IMR-90 (cell line): ENCODE results near the gene M6PR. TPM values are rescaled to one million over a fixed set of nuclear protein-coding genes. Genes with fewer than 3 reads are reported as not detected.

ENCODE experiments used
- ATAC-seq: fragments of 200-7000 bp; cut with Tn5 transposase; 2 replicates; pipeline ENCODE4 v1.9.1; 2020; ENCODE audit warnings: low read depth, mild to moderate bottlenecking, moderate library complexity
- BruUV-seq: library from RNA; stranded (reverse); fragments of 400-500 nt; replicated peaks from 2 replicates; lab custom pipeline; 2021; lab: Mats Ljungman, UMichigan
- CTCF ChIA-PET: fragments of 300-600 bp; formaldehyde crosslinking; extraction: SDS; loops from one replicate; lab custom pipeline; 2021; ENCODE audit warnings: antibody characterized with exemption; lab: Yijun Ruan, JAX
- POLR2A ChIA-PET: fragments of 300-600 bp; sonication (Branson Sonifier 250); formaldehyde crosslinking; loops from one replicate; lab custom pipeline; 2022; ENCODE audit warnings: antibody characterized with exemption; ENCODE audit not compliant: unreplicated experiment; lab: Charles Lee
- DNase-seq: peaks from one replicate; pipeline ENCODE4 v3.0.0; 2013
- H2AFZ ChIP-seq: replicated peaks from 2 replicates; pipeline ENCODE3; 2013; ENCODE audit warnings: low read length, mild to moderate bottlenecking; ENCODE audit not compliant: poor library complexity
- H2AK5ac ChIP-seq: 2 replicates; pipeline ENCODE4 v1.6.1; 2013; ENCODE audit warnings: low read depth, low read length, inconsistent platforms
- H2AK9ac ChIP-seq: replicated peaks from 2 replicates; pipeline ENCODE3; 2013; ENCODE audit warnings: mild to moderate bottlenecking, low read depth, low read length, moderate library complexity; ENCODE audit not compliant: poor library complexity
- H2BK120ac ChIP-seq: 2 replicates; pipeline ENCODE4 v1.6.1; 2013; ENCODE audit warnings: low read depth, low read length, inconsistent platforms
- H2BK15ac ChIP-seq: 3 replicates; pipeline ENCODE4 v1.6.1; 2013; ENCODE audit warnings: low read depth, low read length, inconsistent platforms
- H2BK20ac ChIP-seq: 2 replicates; pipeline ENCODE4 v1.6.1; 2013; ENCODE audit warnings: low read depth, mild to moderate bottlenecking, inconsistent platforms, low read length, moderate library complexity
- H2BK5ac ChIP-seq: 2 replicates; pipeline ENCODE4 v1.6.1; 2013; ENCODE audit warnings: mild to moderate bottlenecking, low read depth, low read length, inconsistent platforms; ENCODE audit not compliant: poor library complexity, severe bottlenecking
- H3K14ac ChIP-seq: replicated peaks from 2 replicates; pipeline ENCODE4 v1.6.1; 2013; ENCODE audit warnings: low read depth, low read length, inconsistent platforms
- H3K18ac ChIP-seq: 2 replicates; pipeline ENCODE4 v1.6.1; 2013; ENCODE audit warnings: low read depth, low read length, control low read depth
- H3K23ac ChIP-seq: 2 replicates; pipeline ENCODE4 v1.6.1; 2013; ENCODE audit warnings: low read depth, low read length, inconsistent platforms
- H3K27ac ChIP-seq: 2 replicates; pipeline ENCODE4 v1.5.1; 2013; ENCODE audit warnings: mild to moderate bottlenecking, control low read depth, low read length; ENCODE audit not compliant: insufficient read depth
- H3K27me3 ChIP-seq: 2 replicates; pipeline ENCODE4 v1.6.1; 2013; ENCODE audit warnings: low read length; ENCODE audit not compliant: control insufficient read depth, insufficient read depth
- H3K36me3 ChIP-seq: 2 replicates; pipeline ENCODE4 v1.6.1; 2013; ENCODE audit warnings: low read length, mixed read lengths; ENCODE audit not compliant: control insufficient read depth, insufficient read depth
- H3K4ac ChIP-seq: 2 replicates; pipeline ENCODE4 v1.6.1; 2013; ENCODE audit warnings: low read depth, low read length, inconsistent platforms
- H3K4me1 ChIP-seq: 2 replicates; pipeline ENCODE4 v1.6.1; 2013; ENCODE audit warnings: low read length, mixed read lengths; ENCODE audit not compliant: control insufficient read depth, insufficient read depth
- H3K4me2 ChIP-seq: 2 replicates; pipeline ENCODE4 v1.6.1; 2013; ENCODE audit warnings: low read depth, mild to moderate bottlenecking, control low read depth, low read length, moderate library complexity
- H3K4me3 ChIP-seq: 2 replicates; pipeline ENCODE4 v1.5.1; 2013; ENCODE audit warnings: low read depth, mild to moderate bottlenecking, control low read depth, low read length, moderate library complexity; ENCODE audit not compliant: insufficient read depth
- H3K56ac ChIP-seq: 2 replicates; pipeline ENCODE4 v1.6.1; 2013; ENCODE audit warnings: low read length, inconsistent platforms; ENCODE audit not compliant: insufficient read depth; ENCODE audit errors: extremely low read depth
- H3K79me1 ChIP-seq, 2 experiments: 2 replicates each; pipeline ENCODE4 v1.6.1; 2013; ENCODE audit warnings: low read length in 2 of 2, inconsistent platforms in 1 of 2, low read depth in 1 of 2
- H3K9ac ChIP-seq: 2 replicates; pipeline ENCODE4 v1.6.1; 2013; ENCODE audit warnings: low read depth, low read length, control low read depth
- H3K9me1 ChIP-seq: 2 replicates; pipeline ENCODE4 v1.6.1; 2013; ENCODE audit warnings: low read length, inconsistent platforms; ENCODE audit not compliant: insufficient read depth
- H3K9me3 ChIP-seq: 2 replicates; pipeline ENCODE4 v1.6.1; 2013; ENCODE audit warnings: low read length; ENCODE audit not compliant: control insufficient read depth, insufficient read depth
- H4K20me1 ChIP-seq: 2 replicates; pipeline ENCODE4 v1.6.1; 2013; ENCODE audit warnings: low read length, inconsistent platforms; ENCODE audit not compliant: insufficient read depth
- H4K5ac ChIP-seq: 2 replicates; pipeline ENCODE4 v1.6.1; 2013; ENCODE audit warnings: mild to moderate bottlenecking, low read depth, low read length, control low read depth
- H4K8ac ChIP-seq, 2 experiments: 2 replicates each; pipeline ENCODE4 v1.6.1; 2013; ENCODE audit warnings: low read depth in 2 of 2, low read length in 2 of 2, control low read depth in 1 of 2, inconsistent platforms in 1 of 2
- H4K91ac ChIP-seq: 2 replicates; pipeline ENCODE4 v1.6.1; 2013; ENCODE audit warnings: low read depth, low read length, inconsistent platforms; ENCODE audit not compliant: insufficient read depth
- RAD21 ChIP-seq: IDR thresholded peaks from 2 replicates; pipeline ENCODE4 v1.6.1; 2012; ENCODE audit warnings: low read length, improper control_type of control experiment
- RCOR1 ChIP-seq: IDR thresholded peaks from 2 replicates; pipeline ENCODE4 v1.6.1; 2012; ENCODE audit warnings: mild to moderate bottlenecking, low read length, improper control_type of control experiment; ENCODE audit not compliant: insufficient replicate concordance
- WGBS, 2 experiments: methylation state at CpG; one replicate each; pipeline versions ENCODE4 v1.1.5 to v1.1.7; 2013; ENCODE audit warnings: missing lambda C conversion rate in 2 of 2; ENCODE audit not compliant: insufficient read length in 1 of 2; ENCODE audit errors: extremely low coverage in 2 of 2; 5-methylcytosine and 5-hydroxymethylcytosine counted together
- dilution Hi-C: fragments of 300-500 bp; cut with HindIII; formaldehyde crosslinking; loops from one replicate; pipeline ENCODE4 v1.14.3; 2018; ENCODE audit warnings: low sequenced_read_pairs; ENCODE audit not compliant: unreplicated experiment
- in situ Hi-C: fragments of 300-500 bp; cut with MboI; formaldehyde crosslinking; loops from 3 replicates; pipeline ENCODE4 v1.14.3; 2019; ENCODE audit warnings: low sequenced_read_pairs, inconsistent platforms, mixed read lengths
- intact Hi-C: fragments of 100-400 bp; cut with micrococcal nuclease; formaldehyde crosslinking; loops from 2 replicates; pipeline ENCODE4 v1.10.0; 2022
- polyA plus RNA-seq, 3 experiments: library from polyadenylated mRNA; depleted of rRNA; stranded (reverse); fragments of >200 nt; gene quantifications; 2 replicates each; pipeline ENCODE4 v1.2.3, GENCODE V29; 2012; ENCODE audit warnings: low replicate concordance in 1 of 3
- total RNA-seq: library from RNA; depleted of rRNA; stranded (reverse); fragments of >200 nt; gene quantifications from 2 replicates; pipeline ENCODE4 v1.2.3, GENCODE V29; 2012

M6PR gene
- total and polyA plus RNA-seq, 2 of the 4 experiments (the other 2 are of a cell fraction) = 86.6 to 140 TPM

- Histone ChIP-seq H3K9me3 (no peaks in the 10 kb centered on the region), H3K4ac (no peak overlapping the region), H2BK5ac (no peak overlapping the region), H4K8ac (no peak overlapping the region), H4K91ac (no peak overlapping the region), H4K20me1 (peaks cover 18% of the 10 kb centered on the region; the same call in 1 of the 2 replicates), H2AK5ac (no peak overlapping the region), H3K14ac (no peak overlapping the region), H3K23ac (no peak overlapping the region), H2BK20ac (no peak overlapping the region), H3K27me3 (no peaks in the 10 kb centered on the region), H3K56ac (no peak overlapping the region), H3K4me2 (no peak overlapping the region), H4K5ac (no peak overlapping the region), H3K4me1 (no peaks in the 10 kb centered on the region), H2BK15ac (no peak overlapping the region), H2AFZ (no peak overlapping the region), H3K27ac (no peak overlapping the region), H3K36me3 (peaks cover 18% of the 10 kb centered on the region), H2AK9ac (no peak overlapping the region), H3K4me3 (no peak overlapping the region), H3K18ac (no peak overlapping the region), H3K9me1 (no peaks in the 10 kb centered on the region; the same call in 1 of the 2 replicates), H3K9ac (no peak overlapping the region), H3K79me1 (peaks cover 12 to 37% of the 10 kb centered on the region in 2 experiments), H2BK120ac (no peak overlapping the region)
- dilution Hi-C loops (no loop called here), in situ Hi-C loops (no loop called here), intact Hi-C loops (no loop called here)
- no CpG with 5 or more reads among the region's 1 CpG for whole genome bisulfite sequencing, 2 experiments
- no peak for ATAC-seq
- BruUV-seq = no TSS peak
- CTCF ChIA-PET = interaction anchor here (0.6 kb wide), 1 partner anchor 8 kb away, joined by 6 read pairs; no protein-coding TSS in a partner anchor
- POLR2A ChIA-PET = no interaction called here
- no peak for DNase-seq
- TF ChIP-seq RCOR1 = no peak
- no peak for TF ChIP-seq RAD21
Measured at GRCh38 chr12:8946733-8947132, 2.7 kb downstream of the M6PR start.
